Keratinocyte (primary cell): ENCODE measurements around the gene PDZRN3.

Source experiments
- EZH2 ChIP-seq: IDR thresholded peaks from one replicate; pipeline ENCODE4 v1.6.1; 2012; ENCODE audit warnings: inconsistent platforms, mild to moderate bottlenecking, low read length, moderate library complexity
- TF ChIP-seq, protein P1 (sequence below), 3 experiments: IDR thresholded peaks in 1 of 3; conservative IDR thresholded peaks in 1 of 3; optimal IDR thresholded peaks in 1 of 3; 2 replicates in 2 of 3; 3 replicates in 1 of 3; pipeline versions ENCODE3 to v1.5.1; 2011; ENCODE audit warnings: low read length in 3 of 3, mild to moderate bottlenecking in 3 of 3, moderate library complexity in 2 of 3, control low read depth in 1 of 3, inconsistent platforms in 1 of 3; ENCODE audit not compliant: insufficient read depth in 2 of 3; ENCODE audit errors: extremely low read depth in 1 of 3

DNA sequence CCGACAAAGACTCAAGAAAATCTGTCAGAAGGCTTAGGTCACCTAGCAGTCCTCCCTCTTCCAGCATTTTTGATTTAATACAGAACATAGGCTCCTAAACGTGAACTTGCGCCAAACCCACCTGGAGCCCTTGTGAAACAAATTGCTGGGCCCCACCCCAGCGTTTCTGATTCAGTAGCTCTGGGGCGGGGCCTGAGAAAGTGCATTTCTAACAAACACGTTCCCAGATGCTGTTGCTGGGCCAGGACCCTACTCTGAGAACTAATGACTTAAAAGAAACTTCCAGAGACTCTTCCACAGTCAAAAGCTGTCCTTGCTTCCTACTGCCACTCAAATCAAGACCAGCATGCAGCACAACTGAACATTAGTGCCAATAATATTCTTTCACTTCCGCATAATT is 198.1 kb downstream of the PDZRN3 start:
- TF ChIP-seq, protein P1, sequence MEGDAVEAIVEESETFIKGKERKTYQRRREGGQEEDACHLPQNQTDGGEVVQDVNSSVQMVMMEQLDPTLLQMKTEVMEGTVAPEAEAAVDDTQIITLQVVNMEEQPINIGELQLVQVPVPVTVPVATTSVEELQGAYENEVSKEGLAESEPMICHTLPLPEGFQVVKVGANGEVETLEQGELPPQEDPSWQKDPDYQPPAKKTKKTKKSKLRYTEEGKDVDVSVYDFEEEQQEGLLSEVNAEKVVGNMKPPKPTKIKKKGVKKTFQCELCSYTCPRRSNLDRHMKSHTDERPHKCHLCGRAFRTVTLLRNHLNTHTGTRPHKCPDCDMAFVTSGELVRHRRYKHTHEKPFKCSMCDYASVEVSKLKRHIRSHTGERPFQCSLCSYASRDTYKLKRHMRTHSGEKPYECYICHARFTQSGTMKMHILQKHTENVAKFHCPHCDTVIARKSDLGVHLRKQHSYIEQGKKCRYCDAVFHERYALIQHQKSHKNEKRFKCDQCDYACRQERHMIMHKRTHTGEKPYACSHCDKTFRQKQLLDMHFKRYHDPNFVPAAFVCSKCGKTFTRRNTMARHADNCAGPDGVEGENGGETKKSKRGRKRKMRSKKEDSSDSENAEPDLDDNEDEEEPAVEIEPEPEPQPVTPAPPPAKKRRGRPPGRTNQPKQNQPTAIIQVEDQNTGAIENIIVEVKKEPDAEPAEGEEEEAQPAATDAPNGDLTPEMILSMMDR (optimal IDR thresholded peaks at IDR 0.05 in 1 of 3, IDR thresholded peaks at IDR 0.05 in 1 of 3, conservative IDR thresholded peaks at IDR 0.05 in 1 of 3; ENCODE audit: extremely low read depth in 1 of 3, insufficient read depth in 2 of 3, low read length in 3 of 3), result no peak
- TF ChIP-seq EZH2, result no peak
